Astrocyte (in vitro differentiated cells and primary cell): ENCODE measurements around the gene SCLY. TPM values are rescaled to one million over a fixed set of nuclear protein-coding genes. Genes with fewer than 3 reads are reported as not detected.

Source experiments
- DNase-seq: peaks from one replicate; pipeline ENCODE4 v3.0.0-alpha.2; 2010; ENCODE audit warnings: low read depth
- FAIRE-seq: peaks from 2 replicates; lab custom pipeline; 2011; peaks lifted over from hg19 to GRCh38; lab: Jason Lieb, UNC
- H2AFZ ChIP-seq: 2 replicates; pipeline ENCODE4 v1.6.0; 2012; ENCODE audit warnings: low read depth, low read length, inconsistent platforms
- H3K27ac ChIP-seq: 2 replicates; pipeline ENCODE4 v1.5.1; 2011; ENCODE audit warnings: low read depth, low read length, inconsistent platforms
- H3K27me3 ChIP-seq: 2 replicates; pipeline ENCODE4 v1.6.0; 2011; ENCODE audit warnings: low read length, inconsistent platforms; ENCODE audit not compliant: insufficient read depth
- H3K36me3 ChIP-seq: 2 replicates; pipeline ENCODE4 v1.5.1; 2011; ENCODE audit warnings: low read length, inconsistent platforms; ENCODE audit not compliant: insufficient read depth
- H3K4me1 ChIP-seq: 2 replicates; pipeline ENCODE4 v1.5.1; 2011; ENCODE audit warnings: low read length, inconsistent platforms; ENCODE audit not compliant: insufficient read depth
- H3K4me2 ChIP-seq: 2 replicates; pipeline ENCODE4 v1.6.0; 2012; ENCODE audit warnings: low read length, inconsistent platforms
- H3K4me3 ChIP-seq: 2 replicates; pipeline ENCODE4 v1.5.1; 2011; ENCODE audit warnings: low read depth, mild to moderate bottlenecking, low read length, inconsistent platforms; ENCODE audit not compliant: insufficient read depth
- H3K79me2 ChIP-seq: 2 replicates; pipeline ENCODE4 v1.6.0; 2012; ENCODE audit warnings: mild to moderate bottlenecking, low read length, inconsistent platforms; ENCODE audit not compliant: insufficient read depth
- H3K9ac ChIP-seq: 2 replicates; pipeline ENCODE4 v1.6.0; 2012; ENCODE audit warnings: mild to moderate bottlenecking, low read length, inconsistent platforms
- H3K9me3 ChIP-seq: 2 replicates; pipeline ENCODE4 v1.5.1; 2012; ENCODE audit warnings: low read depth, mild to moderate bottlenecking, low read length, inconsistent platforms; ENCODE audit not compliant: insufficient read depth
- H4K20me1 ChIP-seq: 2 replicates; pipeline ENCODE4 v1.6.0; 2012; ENCODE audit warnings: low read length, inconsistent platforms; ENCODE audit not compliant: insufficient read depth
- H3K27ac Mint-ChIP-seq: one replicate; pipeline ENCODE4 v1.8.0; 2021; ENCODE audit warnings: mild to moderate bottlenecking, mixed read lengths; ENCODE audit not compliant: unreplicated experiment
- H3K27me3 Mint-ChIP-seq: one replicate; pipeline ENCODE4 v1.8.0; 2021; ENCODE audit warnings: low read depth, mixed read lengths; ENCODE audit not compliant: unreplicated experiment
- H3K36me3 Mint-ChIP-seq: one replicate; pipeline ENCODE4 v1.8.0; 2021; ENCODE audit warnings: low read depth, mixed read lengths; ENCODE audit not compliant: unreplicated experiment
- H3K4me1 Mint-ChIP-seq: one replicate; pipeline ENCODE4 v1.8.0; 2021; ENCODE audit warnings: low read depth, mixed read lengths; ENCODE audit not compliant: unreplicated experiment
- H3K4me3 Mint-ChIP-seq: one replicate; pipeline ENCODE4 v1.8.0; 2021; ENCODE audit warnings: mild to moderate bottlenecking, moderate library complexity, mixed read lengths; ENCODE audit not compliant: unreplicated experiment
- H3K9me3 Mint-ChIP-seq: one replicate; pipeline ENCODE4 v1.8.0; 2021; ENCODE audit warnings: mild to moderate bottlenecking, mixed read lengths; ENCODE audit not compliant: unreplicated experiment
- EZH2 ChIP-seq: IDR thresholded peaks from 2 replicates; pipeline ENCODE4 v1.6.1; 2012; ENCODE audit warnings: mild to moderate bottlenecking, low read length, inconsistent platforms; ENCODE audit not compliant: insufficient read depth
- total RNA-seq: library from RNA; stranded (reverse); gene quantifications from 2 replicates; pipeline ENCODE4 v1.2.1, GENCODE V29; 2021
- TF ChIP-seq, protein P1 (sequence below): IDR thresholded peaks from 2 replicates; pipeline ENCODE4 v1.5.1; 2011; ENCODE audit warnings: low read depth, mild to moderate bottlenecking, inconsistent platforms, low read length, moderate library complexity; ENCODE audit not compliant: insufficient read depth

SCLY gene
- total RNA-seq, 1 donor from 2014 or later = 15.4 TPM

DNA sequence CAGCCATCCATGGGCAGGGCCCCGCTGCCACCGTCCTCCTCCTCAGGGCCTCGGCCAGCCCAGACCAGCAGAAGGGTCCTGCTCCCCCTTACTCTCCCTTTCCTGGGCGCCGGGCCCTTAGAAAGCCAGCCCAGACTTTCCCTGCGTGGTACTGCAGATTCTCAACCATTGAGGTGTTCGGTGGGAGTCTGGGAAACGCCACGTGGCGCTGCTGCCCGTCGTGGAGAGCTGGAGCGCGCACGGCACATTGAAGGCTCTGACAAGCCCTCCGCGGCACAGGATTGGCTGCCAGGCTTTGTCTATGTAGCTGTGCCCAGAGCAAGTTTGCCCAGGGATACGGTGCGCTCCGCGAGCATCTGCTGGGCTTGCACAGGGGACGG, 67.2 kb downstream of the SCLY start:
- no peaks in the 10 kb centered on the region for H4K20me1 ChIP-seq
- no peaks in the 10 kb centered on the region for H3K4me1 Mint-ChIP-seq
- no peak overlapping the region for H3K27ac ChIP-seq
- peaks cover 10% of the 10 kb centered on the region for H3K27me3 Mint-ChIP-seq
- no peak overlapping the region for H3K9ac ChIP-seq
- H3K4me3 ChIP-seq = no peak overlapping the region
- H3K79me2 ChIP-seq = no peaks in the 10 kb centered on the region
- no peaks in the 10 kb centered on the region for H3K36me3 ChIP-seq
- no peaks in the 10 kb centered on the region for H3K9me3 Mint-ChIP-seq
- H3K4me3 Mint-ChIP-seq = no peak overlapping the region
- DNase-seq (no peak), FAIRE-seq (no peak)
- no peak overlapping the region for H3K27ac Mint-ChIP-seq
- no peak for TF ChIP-seq EZH2
- TF ChIP-seq, protein P1, sequence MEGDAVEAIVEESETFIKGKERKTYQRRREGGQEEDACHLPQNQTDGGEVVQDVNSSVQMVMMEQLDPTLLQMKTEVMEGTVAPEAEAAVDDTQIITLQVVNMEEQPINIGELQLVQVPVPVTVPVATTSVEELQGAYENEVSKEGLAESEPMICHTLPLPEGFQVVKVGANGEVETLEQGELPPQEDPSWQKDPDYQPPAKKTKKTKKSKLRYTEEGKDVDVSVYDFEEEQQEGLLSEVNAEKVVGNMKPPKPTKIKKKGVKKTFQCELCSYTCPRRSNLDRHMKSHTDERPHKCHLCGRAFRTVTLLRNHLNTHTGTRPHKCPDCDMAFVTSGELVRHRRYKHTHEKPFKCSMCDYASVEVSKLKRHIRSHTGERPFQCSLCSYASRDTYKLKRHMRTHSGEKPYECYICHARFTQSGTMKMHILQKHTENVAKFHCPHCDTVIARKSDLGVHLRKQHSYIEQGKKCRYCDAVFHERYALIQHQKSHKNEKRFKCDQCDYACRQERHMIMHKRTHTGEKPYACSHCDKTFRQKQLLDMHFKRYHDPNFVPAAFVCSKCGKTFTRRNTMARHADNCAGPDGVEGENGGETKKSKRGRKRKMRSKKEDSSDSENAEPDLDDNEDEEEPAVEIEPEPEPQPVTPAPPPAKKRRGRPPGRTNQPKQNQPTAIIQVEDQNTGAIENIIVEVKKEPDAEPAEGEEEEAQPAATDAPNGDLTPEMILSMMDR = no peak
- H3K36me3 Mint-ChIP-seq = no peaks in the 10 kb centered on the region
- peak overlapping the region; percentile 26 for H2AFZ ChIP-seq
- no peak overlapping the region for H3K4me2 ChIP-seq
- no peaks in the 10 kb centered on the region for H3K27me3 ChIP-seq
- no peaks in the 10 kb centered on the region for H3K4me1 ChIP-seq
- no peaks in the 10 kb centered on the region for H3K9me3 ChIP-seq

DNA sequence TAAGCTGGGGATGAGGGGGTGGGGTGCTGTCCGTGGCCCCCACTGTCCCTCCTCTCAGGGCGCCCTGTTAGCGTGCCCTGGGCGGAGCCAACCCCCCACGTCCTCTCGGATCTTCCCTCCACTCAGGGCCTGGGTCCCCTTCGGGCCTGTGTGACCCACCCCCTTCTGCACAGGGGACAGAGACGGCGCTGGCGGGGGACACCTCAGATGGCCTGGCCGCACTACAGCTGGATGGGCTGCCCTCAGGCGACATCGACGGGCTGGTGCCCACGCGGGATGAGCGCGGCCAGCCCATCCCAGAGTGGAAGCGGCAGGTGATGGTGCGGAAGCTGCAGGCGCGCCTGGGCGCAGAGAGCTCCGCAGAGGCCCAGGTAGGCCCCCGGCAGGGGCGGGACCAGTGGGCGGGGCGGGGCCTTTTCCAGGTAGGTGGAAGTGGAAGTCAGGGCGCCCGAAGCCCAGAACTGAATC, 67.8 kb downstream of the SCLY start:
- Histone ChIP-seq H3K79me2 (no peaks in the 10 kb centered on the region), H3K9ac (no peak overlapping the region), H3K36me3 (no peaks in the 10 kb centered on the region), H3K27me3 (no peaks in the 10 kb centered on the region), H2AFZ (no peak overlapping the region), H3K4me3 (no peak overlapping the region), H3K4me2 (no peak overlapping the region), H4K20me1 (no peaks in the 10 kb centered on the region), H3K9me3 (no peaks in the 10 kb centered on the region), H3K27ac (no peak overlapping the region), H3K4me1 (no peaks in the 10 kb centered on the region)
- Mint-ChIP-seq H3K36me3 (no peaks in the 10 kb centered on the region), H3K4me3 (no peak overlapping the region), H3K9me3 (no peaks in the 10 kb centered on the region), H3K27ac (no peak overlapping the region), H3K27me3 (peaks cover 15% of the 10 kb centered on the region), H3K4me1 (no peaks in the 10 kb centered on the region)
- no peak for DNase-seq
- FAIRE-seq = no peak
- TF ChIP-seq EZH2 = no peak
- TF ChIP-seq, protein P1 = no peak

DNA sequence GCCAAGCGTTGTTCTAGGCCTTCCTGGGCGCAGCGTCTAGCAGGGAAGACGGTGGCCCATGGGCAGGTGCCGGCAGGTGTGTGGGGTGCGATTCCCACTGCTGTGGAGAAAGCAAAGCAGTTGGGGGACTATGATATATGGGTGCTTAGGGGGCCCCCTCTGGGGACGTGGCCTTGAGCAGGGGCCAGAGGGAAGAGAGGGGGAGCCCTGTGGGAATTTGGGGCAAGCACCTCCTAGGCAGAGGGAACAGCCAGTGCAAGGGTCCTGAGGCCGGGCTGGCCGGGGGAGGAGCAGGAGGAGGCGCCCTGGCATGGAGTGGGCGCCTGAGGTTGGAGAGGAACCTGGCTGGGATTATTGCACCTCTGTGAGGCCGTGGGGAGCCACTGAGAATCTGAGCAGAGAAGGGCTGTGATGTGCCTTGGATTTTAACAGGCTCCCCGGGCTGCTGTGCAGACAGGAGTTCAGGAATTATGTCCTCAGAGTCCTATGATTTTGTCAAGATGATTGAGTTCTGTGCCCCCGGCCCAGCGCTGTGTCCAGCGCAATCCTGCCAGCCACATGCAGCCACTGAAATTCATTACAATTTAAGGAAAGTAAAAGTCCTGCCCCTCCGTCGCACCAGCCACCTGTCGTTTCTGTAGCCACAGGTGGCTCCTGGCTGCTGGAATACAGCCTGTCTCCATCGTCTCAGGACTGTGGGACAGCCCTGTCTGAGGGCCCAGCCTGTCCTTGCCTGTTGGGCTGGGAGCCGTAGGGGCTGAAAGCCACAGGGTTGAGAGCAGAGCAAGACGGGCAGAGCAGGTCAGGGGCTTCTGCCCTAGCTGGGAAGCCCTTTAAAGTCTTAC, 68.6 kb downstream of the SCLY start:
- H4K20me1 ChIP-seq = no peaks in the 10 kb centered on the region
- H3K27me3 ChIP-seq = no peaks in the 10 kb centered on the region
- no peak overlapping the region for H3K27ac Mint-ChIP-seq
- H3K4me3 ChIP-seq = no peak overlapping the region
- H3K27ac ChIP-seq = no peak overlapping the region
- FAIRE-seq = no peak
- no peak overlapping the region for H2AFZ ChIP-seq
- H3K79me2 ChIP-seq = no peaks in the 10 kb centered on the region
- no peak overlapping the region for H3K9ac ChIP-seq
- no peaks in the 10 kb centered on the region for H3K4me1 ChIP-seq
- H3K4me1 Mint-ChIP-seq = no peaks in the 10 kb centered on the region
- no peaks in the 10 kb centered on the region for H3K9me3 Mint-ChIP-seq
- DNase-seq = no peak
- H3K36me3 ChIP-seq = no peaks in the 10 kb centered on the region
- no peaks in the 10 kb centered on the region for H3K36me3 Mint-ChIP-seq
- H3K4me2 ChIP-seq = no peak overlapping the region
- peaks cover 18% of the 10 kb centered on the region for H3K27me3 Mint-ChIP-seq
- H3K9me3 ChIP-seq = no peaks in the 10 kb centered on the region
- H3K4me3 Mint-ChIP-seq = no peak overlapping the region
- no peak for TF ChIP-seq EZH2
- TF ChIP-seq, protein P1 = no peak
